ENCODE results near the gene PAQR6.

DNA sequence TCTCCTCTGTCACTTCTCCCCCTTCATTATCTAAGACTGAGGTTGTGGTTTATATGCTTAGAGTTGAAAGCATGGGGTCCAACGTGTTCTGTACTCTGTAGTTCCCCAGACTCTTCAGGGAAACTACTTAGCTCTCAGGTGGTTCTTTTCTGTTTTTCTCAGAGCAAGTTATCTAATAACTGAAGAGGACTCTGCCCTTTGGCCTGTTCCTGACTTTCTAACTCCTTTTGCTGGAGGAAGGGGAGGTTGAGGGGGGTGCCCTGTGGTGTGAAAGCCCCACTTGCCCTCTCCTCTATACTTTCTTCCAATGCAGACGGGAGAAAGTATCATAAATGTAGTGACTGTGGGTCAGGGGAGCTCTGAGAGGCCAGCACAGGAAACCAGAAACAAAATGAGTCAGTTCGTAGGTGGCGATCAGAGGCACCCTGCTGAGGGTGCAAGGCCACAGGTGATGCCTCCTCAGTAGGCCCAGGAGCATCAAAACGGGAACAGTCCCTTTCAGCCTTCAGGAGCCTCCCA, 49.0 kb downstream of the PAQR6 start:
- TF ChIP-seq, protein P1, sequence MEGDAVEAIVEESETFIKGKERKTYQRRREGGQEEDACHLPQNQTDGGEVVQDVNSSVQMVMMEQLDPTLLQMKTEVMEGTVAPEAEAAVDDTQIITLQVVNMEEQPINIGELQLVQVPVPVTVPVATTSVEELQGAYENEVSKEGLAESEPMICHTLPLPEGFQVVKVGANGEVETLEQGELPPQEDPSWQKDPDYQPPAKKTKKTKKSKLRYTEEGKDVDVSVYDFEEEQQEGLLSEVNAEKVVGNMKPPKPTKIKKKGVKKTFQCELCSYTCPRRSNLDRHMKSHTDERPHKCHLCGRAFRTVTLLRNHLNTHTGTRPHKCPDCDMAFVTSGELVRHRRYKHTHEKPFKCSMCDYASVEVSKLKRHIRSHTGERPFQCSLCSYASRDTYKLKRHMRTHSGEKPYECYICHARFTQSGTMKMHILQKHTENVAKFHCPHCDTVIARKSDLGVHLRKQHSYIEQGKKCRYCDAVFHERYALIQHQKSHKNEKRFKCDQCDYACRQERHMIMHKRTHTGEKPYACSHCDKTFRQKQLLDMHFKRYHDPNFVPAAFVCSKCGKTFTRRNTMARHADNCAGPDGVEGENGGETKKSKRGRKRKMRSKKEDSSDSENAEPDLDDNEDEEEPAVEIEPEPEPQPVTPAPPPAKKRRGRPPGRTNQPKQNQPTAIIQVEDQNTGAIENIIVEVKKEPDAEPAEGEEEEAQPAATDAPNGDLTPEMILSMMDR (IDR thresholded peaks at IDR 0.05; ENCODE audit: poor library complexity): no peak
- no peak for TF ChIP-seq EZH2phosphoT487 (IDR thresholded peaks at IDR 0.05; ENCODE audit: low read depth, severe bottlenecking, unreplicated experiment)
